Measurements from ENCODE around the gene SSR2.

GRCh38 chr1:156014829-156015228 lies 5.9 kb downstream of the SSR2 start:
- TF ChIP-seq, protein P1, sequence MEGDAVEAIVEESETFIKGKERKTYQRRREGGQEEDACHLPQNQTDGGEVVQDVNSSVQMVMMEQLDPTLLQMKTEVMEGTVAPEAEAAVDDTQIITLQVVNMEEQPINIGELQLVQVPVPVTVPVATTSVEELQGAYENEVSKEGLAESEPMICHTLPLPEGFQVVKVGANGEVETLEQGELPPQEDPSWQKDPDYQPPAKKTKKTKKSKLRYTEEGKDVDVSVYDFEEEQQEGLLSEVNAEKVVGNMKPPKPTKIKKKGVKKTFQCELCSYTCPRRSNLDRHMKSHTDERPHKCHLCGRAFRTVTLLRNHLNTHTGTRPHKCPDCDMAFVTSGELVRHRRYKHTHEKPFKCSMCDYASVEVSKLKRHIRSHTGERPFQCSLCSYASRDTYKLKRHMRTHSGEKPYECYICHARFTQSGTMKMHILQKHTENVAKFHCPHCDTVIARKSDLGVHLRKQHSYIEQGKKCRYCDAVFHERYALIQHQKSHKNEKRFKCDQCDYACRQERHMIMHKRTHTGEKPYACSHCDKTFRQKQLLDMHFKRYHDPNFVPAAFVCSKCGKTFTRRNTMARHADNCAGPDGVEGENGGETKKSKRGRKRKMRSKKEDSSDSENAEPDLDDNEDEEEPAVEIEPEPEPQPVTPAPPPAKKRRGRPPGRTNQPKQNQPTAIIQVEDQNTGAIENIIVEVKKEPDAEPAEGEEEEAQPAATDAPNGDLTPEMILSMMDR (IDR thresholded peaks at IDR 0.05; ENCODE audit: low read depth, low read length, poor library complexity, severe bottlenecking): no peak
- TF ChIP-seq EZH2phosphoT487 (IDR thresholded peaks at IDR 0.05; ENCODE audit: borderline replicate concordance, low read length): no peak

Measured in DOHH2 (cell line).